K562 (cell line): ENCODE results near the gene PTPRM. TPM values are rescaled to one million over a fixed set of nuclear protein-coding genes. Genes with fewer than 3 reads are reported as not detected.

ENCODE experiments used
- ATAC-seq: fragments of 200-7000 bp; cut with Tn5 transposase; 3 replicates; pipeline ENCODE4 v1.9.1; 2020; ENCODE audit warnings: moderate library complexity
- BruUV-seq: library from RNA; stranded (reverse); fragments of 400-500 nt; replicated peaks from 2 replicates; lab custom pipeline; 2021; lab: Mats Ljungman, UMichigan
- CTCF ChIA-PET: fragments of 300-600 bp; formaldehyde crosslinking; extraction: SDS; loops from one replicate; lab custom pipeline; 2021; ENCODE audit warnings: low intra/inter-chr PET ratio; lab: Yijun Ruan, JAX
- POLR2A ChIA-PET: fragments of 300-600, 350-650 bp; sonication (Branson Sonifier 250); formaldehyde crosslinking; extraction: SDS; loops from one replicate; lab custom pipeline; 2021; ENCODE audit warnings: antibody characterized with exemption, inconsistent platforms; lab: Yijun Ruan, JAX
- DNase-seq, 4 experiments: peaks; one replicate each; pipeline versions ENCODE4 v3.0.0 to v3.0.0-alpha.2; 2011 to 2018; ENCODE audit warnings: low spot score in 3 of 4, mixed read lengths in 3 of 4; ENCODE audit errors: extremely low read depth in 1 of 4
- FAIRE-seq: peaks from 2 replicates; lab custom pipeline; 2011; peaks lifted over from hg19 to GRCh38; lab: Jason Lieb, UNC
- H2AFZ ChIP-seq: 2 replicates; pipeline ENCODE4 v1.6.0; 2011; ENCODE audit warnings: low read depth, low read length, control low read depth, inconsistent platforms
- H3K27ac ChIP-seq: fragments of 200-600 bp; 3 replicates; pipeline ENCODE4 v1.8.0; 2011; ENCODE audit warnings: low read depth, mild to moderate bottlenecking, control low read depth, inconsistent platforms, low read length, moderate library complexity, mixed read lengths; ENCODE audit errors: extremely low read depth
- H3K27me3 ChIP-seq, 2 experiments: fragments of 300-600 bp in 1 of 2; 2 replicates in 1 of 2; 3 replicates in 1 of 2; pipeline versions ENCODE4 v1.6.0 to v1.8.0; 2011; ENCODE audit warnings: inconsistent platforms in 2 of 2, low read length in 2 of 2, mild to moderate bottlenecking in 1 of 2, mixed read lengths in 1 of 2, moderate library complexity in 1 of 2; ENCODE audit not compliant: control insufficient read depth in 2 of 2, insufficient read depth in 2 of 2
- H3K36me3 ChIP-seq: fragments of 300-600 bp; 3 replicates; pipeline ENCODE4 v1.8.0; 2011; ENCODE audit warnings: mild to moderate bottlenecking, low read length, inconsistent platforms; ENCODE audit not compliant: control insufficient read depth, insufficient read depth
- H3K4me1 ChIP-seq, 2 experiments: fragments of 200-600 bp in 1 of 2; replicated peaks in 1 of 2; 2 replicates in 1 of 2; 3 replicates in 1 of 2; pipeline versions ENCODE4 v1.5.1 to v1.8.0; 2011; ENCODE audit warnings: inconsistent platforms in 2 of 2, low read length in 2 of 2, mild to moderate bottlenecking in 1 of 2, mixed read lengths in 1 of 2, moderate library complexity in 1 of 2; ENCODE audit not compliant: control insufficient read depth in 2 of 2, insufficient read depth in 2 of 2
- H3K4me2 ChIP-seq: 2 replicates; pipeline ENCODE4 v1.6.1; 2011; ENCODE audit warnings: low read length, control low read depth, inconsistent platforms, mixed read lengths; ENCODE audit not compliant: insufficient read depth
- H3K4me3 ChIP-seq: fragments of 200-600 bp; sonication (generic), shearing (Covaris generic); 2 replicates; pipeline ENCODE4 v1.5.1; 2016; ENCODE audit warnings: control low read depth, inconsistent platforms
- H3K79me2 ChIP-seq: fragments of 200-600 bp; 3 replicates; pipeline ENCODE4 v1.8.0; 2011; ENCODE audit warnings: low read length, inconsistent platforms; ENCODE audit not compliant: control insufficient read depth, insufficient read depth
- H3K9ac ChIP-seq, 2 experiments: 2 replicates each; pipeline versions ENCODE4 v1.6.0 to v1.6.1; 2011; ENCODE audit warnings: low read depth in 2 of 2, low read length in 2 of 2, control low read depth in 1 of 2, inconsistent platforms in 1 of 2, mild to moderate bottlenecking in 1 of 2, mixed read lengths in 1 of 2; ENCODE audit not compliant: insufficient read depth in 1 of 2
- H3K9me1 ChIP-seq: one replicate; pipeline ENCODE4 v1.6.0; 2011; ENCODE audit warnings: inconsistent platforms, mild to moderate bottlenecking, low read length, moderate library complexity; ENCODE audit not compliant: control insufficient read depth, insufficient read depth
- H3K9me3 ChIP-seq: replicated peaks from 2 replicates; pipeline ENCODE4 v1.5.1; 2011; ENCODE audit warnings: low read depth, low read length, inconsistent platforms; ENCODE audit not compliant: control insufficient read depth, insufficient read depth
- H4K20me1 ChIP-seq: replicated peaks from 2 replicates; pipeline ENCODE4 v1.6.1; 2011; ENCODE audit warnings: low read length, inconsistent platforms, mixed read lengths; ENCODE audit not compliant: control insufficient read depth, insufficient read depth
- ADNP ChIP-seq: fragments of 200-800 bp; sonication (Bioruptor generic); IDR thresholded peaks from 2 replicates; pipeline ENCODE4 v1.6.1; 2016; ENCODE audit warnings: missing genetic modification characterization, missing compliant biosample characterization
- ATF7 ChIP-seq: fragments of 450-650 bp; IDR thresholded peaks from 2 replicates; pipeline ENCODE4 v1.7.1; 2014; ENCODE audit warnings: mild to moderate bottlenecking, moderate library complexity
- EHMT2 ChIP-seq: fragments of 450-650 bp; IDR thresholded peaks from 2 replicates; pipeline ENCODE4 v1.6.1; 2018; ENCODE audit warnings: antibody characterized with exemption
- ELK3 ChIP-seq: fragments of 450-650 bp; formaldehyde crosslinking; IDR thresholded peaks from 2 replicates; pipeline ENCODE4 v1.4.0; 2020; ENCODE audit warnings: mild to moderate bottlenecking
- GATAD2A ChIP-seq: fragments of 450-650 bp; IDR thresholded peaks from 2 replicates; pipeline ENCODE4 v1.6.1; 2017
- HSF4 ChIP-seq: fragments of 250-450 bp; sonication (Bioruptor Pico); IDR thresholded peaks from 2 replicates; pipeline ENCODE4 v2.1.2; 2022; ENCODE audit warnings: mild to moderate bottlenecking, moderate library complexity, borderline replicate concordance
- KLF6 ChIP-seq: fragments of 250-450 bp; sonication (Bioruptor Pico); IDR thresholded peaks from 2 replicates; pipeline ENCODE4 v1.4.0; 2020; ENCODE audit warnings: mild to moderate bottlenecking, moderate library complexity, borderline replicate concordance
- SMARCA5 ChIP-seq: fragments of 450-650 bp; IDR thresholded peaks from 2 replicates; pipeline ENCODE4 v1.6.1; 2016
- SPI1 ChIP-seq: IDR thresholded peaks from 2 replicates; pipeline ENCODE4 v1.6.1; 2011; ENCODE audit warnings: low read depth, low read length, control low read depth, borderline replicate concordance
- TAF9B ChIP-seq: fragments of 450-650 bp; IDR thresholded peaks from 2 replicates; pipeline ENCODE4 v1.6.1; 2018; ENCODE audit warnings: mild to moderate bottlenecking; ENCODE audit not compliant: partially characterized antibody
- ZC3H4 ChIP-seq: sonication (generic); formaldehyde crosslinking; IDR thresholded peaks from 2 replicates; pipeline ENCODE4 v1.9.0; 2021; ENCODE audit warnings: missing genetic modification reagents, borderline replicate concordance
- ZNF232 ChIP-seq: sonication (generic); formaldehyde crosslinking; IDR thresholded peaks from 2 replicates; pipeline ENCODE4 v1.8.0; 2022; ENCODE audit warnings: mild to moderate bottlenecking, missing genetic modification reagents
- ZNF764 ChIP-seq: fragments of 250-450 bp; sonication (Bioruptor Pico); IDR thresholded peaks from 2 replicates; pipeline ENCODE4 v1.4.0; 2020; ENCODE audit warnings: low read depth, mild to moderate bottlenecking, moderate library complexity
- WGBS: fragments of 100-300 bp; shearing (Covaris generic); methylation state at CpG from one replicate; pipeline ENCODE4 v1.1.6; 2016; ENCODE audit warnings: low coverage, mixed read lengths; ENCODE audit not compliant: insufficient coverage; ENCODE audit errors: missing lambda C conversion rate; 5-methylcytosine and 5-hydroxymethylcytosine counted together
- in situ Hi-C: fragments of 300-500 bp; cut with MboI; formaldehyde crosslinking; loops from 4 replicates; pipeline ENCODE4 v1.15.0; 2018; ENCODE audit warnings: inconsistent platforms, mixed read lengths
- intact Hi-C: fragments of 100-400 bp; cut with micrococcal nuclease; formaldehyde crosslinking; loops from 2 replicates; pipeline ENCODE4 v1.14.2; 2022
- polyA plus RNA-seq, 8 experiments: library from polyadenylated mRNA; depleted of rRNA in 4 of 8; stranded (reverse) in 5 of 8; unstranded in 3 of 8; fragments of >200 nt; fragmentation: Nextera tagmentation in 2 of 8; fragmentation: Illumina TruSeq in 1 of 8; extraction: Ambion mirVana in 2 of 8; extraction: Trizol in 1 of 8; gene quantifications; 2 replicates each; pipeline versions ENCODE4 v1.2.1 to v1.2.3, GENCODE V29; 2011 to 2014; ENCODE audit warnings: inconsistent platforms in 1 of 8, missing spikeins in 1 of 8
- total RNA-seq, 7 experiments: library from RNA; depleted of rRNA in 6 of 7; stranded (reverse); fragments of >200 nt in 6 of 7; fragmentation: Illumina TruSeq in 2 of 7; extraction: Trizol in 2 of 7; gene quantifications; 2 replicates each; pipeline versions ENCODE4 v1.2.1 to v1.2.3, GENCODE V29; 2011 to 2021; ENCODE audit warnings: low replicate concordance in 1 of 7
- TF ChIP-seq, protein P1 (sequence below): fragments of 250-450 bp; sonication (Bioruptor Pico); IDR thresholded peaks from 2 replicates; pipeline ENCODE4 v1.4.0; 2020; ENCODE audit warnings: borderline replicate concordance

PTPRM gene
- total and polyA plus RNA-seq, 9 of the 15 experiments (the other 6 are each of a cell fraction or from before 2014, with no cell fraction given): 0.03 to 0.16 (median 0.08) TPM; not detected in 3

GRCh38 chr18:8448130-8448529 is 881.0 kb downstream of the PTPRM start:
- no peak for ATAC-seq
- CTCF ChIA-PET: interaction anchor here (0.6 kb wide), 1 partner anchor 1045 kb away, joined by 3 read pairs; no protein-coding TSS in a partner anchor
- no peaks in the 10 kb centered on the region for H4K20me1 ChIP-seq
- intact Hi-C loops: no loop called here
- H3K9ac ChIP-seq: no peak overlapping the region
- no peaks in the 10 kb centered on the region for H3K9me1 ChIP-seq
- H3K36me3 ChIP-seq: no peaks in the 10 kb centered on the region
- in situ Hi-C loops: no loop called here
- no peaks in the 10 kb centered on the region for H3K79me2 ChIP-seq
- no peak overlapping the region for H3K4me3 ChIP-seq
- POLR2A ChIA-PET: interaction anchor here (1.0 kb wide), 1 partner anchor 14 kb away, joined by 3 read pairs; no protein-coding TSS in a partner anchor
- no peaks in the 10 kb centered on the region for H3K9me3 ChIP-seq
- WGBS: 2% methylated on average over 7 of the region's 7 CpGs
- FAIRE-seq: no peak
- H3K4me2 ChIP-seq: no peak overlapping the region
- BruUV-seq: no TSS peak
- no peak overlapping the region for H3K27ac ChIP-seq
- H3K4me1 ChIP-seq: no peaks in the 10 kb centered on the region; a peak in 2 of 5 replicates
- H3K27me3 ChIP-seq: peaks cover 0 to 5% of the 10 kb centered on the region in 2 experiments; a peak in 2 of 5 replicates
- DNase-seq: no peak
- no peak for TF ChIP-seq EHMT2
- TF ChIP-seq GATAD2A: no peak
- no peak for TF ChIP-seq SMARCA5
- no peak for TF ChIP-seq SPI1
- TF ChIP-seq, protein P1, sequence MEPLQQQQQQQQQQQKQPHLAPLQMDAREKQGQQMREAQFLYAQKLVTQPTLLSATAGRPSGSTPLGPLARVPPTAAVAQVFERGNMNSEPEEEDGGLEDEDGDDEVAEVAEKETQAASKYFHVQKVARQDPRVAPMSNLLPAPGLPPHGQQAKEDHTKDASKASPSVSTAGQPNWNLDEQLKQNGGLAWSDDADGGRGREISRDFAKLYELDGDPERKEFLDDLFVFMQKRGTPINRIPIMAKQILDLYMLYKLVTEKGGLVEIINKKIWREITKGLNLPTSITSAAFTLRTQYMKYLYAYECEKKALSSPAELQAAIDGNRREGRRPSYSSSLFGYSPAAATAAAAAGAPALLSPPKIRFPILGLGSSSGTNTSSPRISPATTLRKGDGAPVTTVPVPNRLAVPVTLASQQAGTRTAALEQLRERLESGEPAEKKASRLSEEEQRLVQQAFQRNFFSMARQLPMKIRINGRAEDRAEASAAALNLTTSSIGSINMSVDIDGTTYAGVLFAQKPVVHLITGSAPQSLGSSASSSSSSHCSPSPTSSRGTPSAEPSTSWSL: no peak
- TF ChIP-seq TAF9B: no peak
- TF ChIP-seq ATF7: no peak
- no peak for TF ChIP-seq ZC3H4 (CRISPR knock-in tag)
- no peak for TF ChIP-seq ADNP (tag)
- no peak for TF ChIP-seq HSF4 (CRISPR knock-in tag)
- no peak for TF ChIP-seq ZNF764 (CRISPR knock-in tag)
- no peak for TF ChIP-seq ZNF232 (CRISPR knock-in tag)
- no peak for TF ChIP-seq KLF6
- TF ChIP-seq ELK3 (CRISPR knock-in tag): no peak
- no peak overlapping the region for H2AFZ ChIP-seq
